SK-N-SH (cell line): Measurements from ENCODE around the gene SPSB3. TPM values are rescaled to one million over a fixed set of nuclear protein-coding genes. Genes with fewer than 3 reads are reported as not detected.

Experiments used
- CTCF ChIA-PET: fragments of 300-600, 350-600 bp; formaldehyde crosslinking; extraction: SDS; loops from one replicate; lab custom pipeline; 2021; lab: Yijun Ruan, JAX
- POLR2A ChIA-PET: fragments of 350-600 bp; sonication (Branson Sonifier 250); formaldehyde crosslinking; extraction: SDS; loops from one replicate; lab custom pipeline; 2020; ENCODE audit warnings: antibody characterized with exemption, inconsistent platforms; lab: Yijun Ruan, JAX
- DNase-seq: peaks from one replicate; pipeline ENCODE4 v3.0.0; 2012
- H2AFZ ChIP-seq: fragments of 200-600 bp; sonication (generic); 2 replicates; pipeline ENCODE4 v1.8.1; 2016; ENCODE audit warnings: antibody characterized with exemption, mild to moderate bottlenecking, low read depth
- H3F3A ChIP-seq: fragments of 200-600 bp; sonication (generic); replicated peaks from 2 replicates; pipeline ENCODE3; 2016; ENCODE audit warnings: antibody characterized with exemption, mild to moderate bottlenecking; ENCODE audit not compliant: insufficient read depth
- H3K27ac ChIP-seq, 2 experiments: fragments of 200-500 bp in 1 of 2; fragments of 200-600 bp in 1 of 2; sonication (Bioruptor generic) in 1 of 2; sonication (generic), shearing (Covaris generic) in 1 of 2; 2 replicates each; pipeline versions ENCODE4 v1.5.1 to v1.6.1; 2014 to 2016; ENCODE audit warnings: low read depth in 2 of 2, inconsistent platforms in 1 of 2, low read length in 1 of 2, mild to moderate bottlenecking in 1 of 2, mixed read lengths in 1 of 2
- H3K27me3 ChIP-seq: fragments of 200-600 bp; sonication (generic), shearing (Covaris generic); 2 replicates; pipeline ENCODE4 v1.6.1; 2016; ENCODE audit warnings: mixed run types; ENCODE audit not compliant: insufficient read depth
- H3K36me3 ChIP-seq, 2 experiments: fragments of 200-500 bp in 1 of 2; fragments of 200-600 bp in 1 of 2; sonication (Bioruptor generic) in 1 of 2; sonication (generic) in 1 of 2; replicated peaks in 1 of 2; 2 replicates each; pipeline versions ENCODE3 to v1.5.1; 2014 to 2016; ENCODE audit warnings: low read length in 1 of 2, mild to moderate bottlenecking in 1 of 2; ENCODE audit not compliant: insufficient read depth in 2 of 2, control insufficient read depth in 1 of 2
- H3K4me1 ChIP-seq, 2 experiments: fragments of 200-500 bp in 1 of 2; fragments of 200-600 bp in 1 of 2; sonication (Bioruptor generic) in 1 of 2; sonication (generic), shearing (Covaris generic) in 1 of 2; 2 replicates each; pipeline versions ENCODE4 v1.5.1 to v1.6.1; 2014 to 2016; ENCODE audit warnings: low read depth in 1 of 2, low read length in 1 of 2, mixed run types in 1 of 2; ENCODE audit not compliant: insufficient read depth in 2 of 2, control insufficient read depth in 1 of 2
- H3K4me2 ChIP-seq: fragments of 200-600 bp; sonication (generic), shearing (Covaris generic); 2 replicates; pipeline ENCODE4 v1.6.1; 2017; ENCODE audit warnings: mixed run types
- H3K4me3 ChIP-seq, 2 experiments: fragments of 200-500 bp in 1 of 2; fragments of 200-600 bp in 1 of 2; sonication (Bioruptor generic) in 1 of 2; sonication (generic), shearing (Covaris generic) in 1 of 2; 2 replicates each; pipeline versions ENCODE4 v1.5.1 to v1.8.1; 2014 to 2016; ENCODE audit warnings: low read depth in 2 of 2, inconsistent platforms in 1 of 2, low read length in 1 of 2, mild to moderate bottlenecking in 1 of 2, mixed read lengths in 1 of 2, moderate library complexity in 1 of 2
- H3K79me2 ChIP-seq: fragments of 200-600 bp; sonication (generic); 2 replicates; pipeline ENCODE4 v1.8.1; 2017; ENCODE audit warnings: mild to moderate bottlenecking; ENCODE audit not compliant: insufficient read depth
- H3K9ac ChIP-seq: fragments of 200-600 bp; sonication (generic); 2 replicates; pipeline ENCODE4 v1.6.1; 2017; ENCODE audit warnings: mixed run types
- H3K9me2 ChIP-seq: fragments of 200-600 bp; sonication (generic); 2 replicates; pipeline ENCODE4 v1.6.1; 2017; ENCODE audit warnings: mixed run types
- H3K9me3 ChIP-seq: fragments of 200-600 bp; sonication (generic); 2 replicates; pipeline ENCODE4 v1.6.1; 2017; ENCODE audit warnings: mixed run types, mild to moderate bottlenecking, moderate library complexity
- H4K20me1 ChIP-seq: fragments of 200-600 bp; sonication (generic); 2 replicates; pipeline ENCODE4 v1.6.1; 2017; ENCODE audit warnings: mild to moderate bottlenecking, mixed run types; ENCODE audit not compliant: insufficient read depth
- CHD2 ChIP-seq: fragments of 150-350 bp; IDR thresholded peaks from 2 replicates; pipeline ENCODE4 v1.6.1; 2018; ENCODE audit warnings: low read length; ENCODE audit not compliant: partially characterized antibody
- FOSL2 ChIP-seq: IDR thresholded peaks from 2 replicates; pipeline ENCODE4 v1.4.0; 2012; ENCODE audit warnings: low read depth, mild to moderate bottlenecking, moderate library complexity, borderline replicate concordance
- FOXJ3 ChIP-seq: sonication (generic); formaldehyde crosslinking; IDR thresholded peaks from 2 replicates; pipeline ENCODE4 v1.5.1; 2020; ENCODE audit warnings: mild to moderate bottlenecking, missing genetic modification reagents
- FOXM1 ChIP-seq: IDR thresholded peaks from 2 replicates; pipeline ENCODE4 v1.4.0; 2012; ENCODE audit warnings: low read depth, mild to moderate bottlenecking
- GABPA ChIP-seq: IDR thresholded peaks from 2 replicates; pipeline ENCODE4 v1.4.0; 2012; ENCODE audit warnings: low read depth, mild to moderate bottlenecking
- JUND ChIP-seq: IDR thresholded peaks from 2 replicates; pipeline ENCODE4 v1.4.0; 2012
- NFIC ChIP-seq: IDR thresholded peaks from 2 replicates; pipeline ENCODE4 v1.4.0; 2012; ENCODE audit warnings: borderline replicate concordance
- NRF1 ChIP-seq: IDR thresholded peaks from 2 replicates; pipeline ENCODE4 v1.6.1; 2012; ENCODE audit warnings: low read depth, mild to moderate bottlenecking, low read length
- RCOR1 ChIP-seq: fragments of 150-350 bp; IDR thresholded peaks from 2 replicates; pipeline ENCODE4 v1.6.1; 2017; ENCODE audit warnings: antibody characterized with exemption, low read length
- SMC3 ChIP-seq: IDR thresholded peaks from 2 replicates; pipeline ENCODE4 v1.6.1; 2012; ENCODE audit warnings: low read depth, low read length, improper control_type of control experiment
- TAF1 ChIP-seq: IDR thresholded peaks from 2 replicates; pipeline ENCODE4 v1.6.1; 2012; ENCODE audit warnings: low read depth, mild to moderate bottlenecking, low read length, moderate library complexity, borderline replicate concordance
- USF2 ChIP-seq: fragments of 150-350 bp; IDR thresholded peaks from 2 replicates; pipeline ENCODE4 v1.6.1; 2017; ENCODE audit warnings: antibody characterized with exemption, low read length, low read depth, borderline replicate concordance
- WGBS: methylation state at CpG from one replicate; pipeline ENCODE4 v1.1.6; 2017; ENCODE audit warnings: low lambda C conversion rate; 5-methylcytosine and 5-hydroxymethylcytosine counted together
- polyA plus RNA-seq, 3 experiments: library from polyadenylated mRNA; depleted of rRNA; stranded (reverse); fragments of >200 nt; gene quantifications; 2 replicates each; pipeline ENCODE4 v1.2.3, GENCODE V29; 2012
- small RNA-seq, 7 experiments: library from RNA; depleted of rRNA; stranded (forward); fragments of <200 nt; gene quantifications; one replicate each; pipeline ENCODE3, GENCODE V24; 2012

The SPSB3 gene
- polyA plus RNA-seq, 1 of the 3 experiments (the other 2 are of a cell fraction): 40.6 TPM

DNA sequence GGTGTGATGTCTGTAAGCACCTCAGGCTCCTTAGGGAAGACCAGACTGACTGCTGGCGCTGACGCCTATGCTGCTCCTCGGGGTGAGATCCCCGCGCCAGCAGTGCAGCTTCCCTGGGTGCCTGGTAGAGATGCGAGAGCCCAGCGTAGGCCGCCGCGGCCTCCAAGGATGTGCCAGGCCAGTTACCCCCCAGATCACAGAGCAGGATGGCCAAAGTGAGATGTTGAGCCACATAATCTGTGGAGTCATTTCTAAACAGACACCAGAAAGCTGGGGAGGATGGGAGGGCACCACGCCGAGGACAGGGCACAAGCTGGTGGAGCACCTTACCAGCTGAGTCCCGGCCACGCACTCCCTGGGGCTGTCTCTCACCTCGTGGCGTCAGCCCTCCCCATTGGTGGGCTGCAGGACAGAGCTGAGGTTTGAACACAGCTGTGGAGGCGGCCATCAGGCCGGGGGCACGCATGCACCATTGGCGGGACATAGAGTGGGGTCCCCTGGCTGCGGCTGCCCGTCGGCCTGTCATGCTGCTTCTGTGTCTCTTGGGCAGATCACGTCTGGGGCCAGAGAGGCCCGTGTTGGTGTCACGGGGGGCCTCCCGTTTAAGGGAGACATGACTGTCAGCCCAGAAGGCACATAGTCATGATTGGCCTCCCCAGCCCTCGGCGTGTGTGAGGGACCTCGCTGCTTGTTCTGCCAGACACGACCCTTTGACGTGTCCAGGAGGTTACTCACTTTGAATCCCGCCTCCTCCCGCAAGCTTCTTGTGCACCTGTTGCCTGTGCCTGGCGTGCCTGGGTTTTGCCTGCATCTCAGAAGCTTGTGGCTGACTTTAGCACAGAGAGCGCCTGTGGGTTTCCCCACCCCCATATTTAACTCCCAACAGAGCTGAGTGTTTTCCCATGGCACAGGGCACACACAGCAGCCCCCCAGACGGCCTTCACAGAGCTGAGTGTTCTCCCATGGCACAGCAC is 54.4 kb downstream of the SPSB3 start:
- Histone ChIP-seq H3K27me3 (no peaks in the 10 kb centered on the region), H3K36me3 (peaks cover 0 to 15% of the 10 kb centered on the region in 2 experiments), H3K4me3 (no peak overlapping the region), H3K79me2 (peaks cover 35% of the 10 kb centered on the region), H3F3A (no peaks in the 10 kb centered on the region), H3K9me3 (no peaks in the 10 kb centered on the region), H3K9ac (no peak overlapping the region), H3K9me2 (no peaks in the 10 kb centered on the region), H4K20me1 (peaks cover 5% of the 10 kb centered on the region), H3K27ac (no peak overlapping the region), H3K4me2 (no peak overlapping the region), H3K4me1 (peaks cover 0 to 6% of the 10 kb centered on the region in 2 experiments; a peak in 3 of 4 replicates), H2AFZ (no peak overlapping the region)
- 97% methylated on average over 11 of the region's 37 CpGs for WGBS
- ChIA-PET CTCF (no interaction called here), POLR2A (interaction anchor here (1.1 kb wide), 1 partner anchor 21 kb away, joined by 3 read pairs; the partner anchor contains the start of gene MAPK8IP3)
- DNase-seq: no peak
- TF ChIP-seq GABPA: no peak
- TF ChIP-seq TAF1: no peak
- no peak for TF ChIP-seq SMC3
- TF ChIP-seq NFIC: no peak
- TF ChIP-seq FOSL2: no peak
- TF ChIP-seq RCOR1: no peak
- TF ChIP-seq JUND: no peak
- no peak for TF ChIP-seq FOXJ3 (CRISPR knock-in tag)
- no peak for TF ChIP-seq FOXM1
- no peak for TF ChIP-seq NRF1
- TF ChIP-seq CHD2: no peak
- TF ChIP-seq USF2: no peak

Small RNAs within 50 kb of the gene (small RNA-seq; reads per million reads assigned to genes)
- 0 to 2.6 (median 1.4) reads per million in 7 experiments for gene MIR3177

Other genes with a start within 250 kb of the SPSB3 start
- gene TMEM204, start 248.9 kb downstream of the SPSB3 start, polyA plus RNA-seq (2012; rRNA removed): 2.1 and 2.3 TPM in 2 replicates
- gene IFT140, start 170.5 kb downstream of the SPSB3 start, polyA plus RNA-seq (2012; rRNA removed): 13.5 and 19.3 TPM in 2 replicates
- 7.6 and 9.5 TPM in 2 replicates for gene CRAMP1, start 170.2 kb downstream of the SPSB3 start, polyA plus RNA-seq (2012; rRNA removed)
- 36.9 and 67.4 TPM in 2 replicates for gene JPT2, start 104.3 kb downstream of the SPSB3 start, polyA plus RNA-seq (2012; rRNA removed)
- gene MAPK8IP3, start 76.4 kb downstream of the SPSB3 start, polyA plus RNA-seq (2012; rRNA removed): 53.6 and 57.3 TPM in 2 replicates
- 77.2 and 80.4 TPM in 2 replicates for gene NME3, start 11.0 kb downstream of the SPSB3 start, polyA plus RNA-seq (2012; rRNA removed)
- gene EME2, start 9.8 kb downstream of the SPSB3 start, polyA plus RNA-seq (2012; rRNA removed): 10.1 and 15.8 TPM in 2 replicates
- gene MRPS34, start 9.4 kb downstream of the SPSB3 start, polyA plus RNA-seq (2012; rRNA removed): 127 and 156 TPM in 2 replicates
- gene NUBP2, start 389 bp upstream of the SPSB3 start, polyA plus RNA-seq (2012; rRNA removed): 73.2 and 75.4 TPM in 2 replicates
- 0.02 and 0.03 TPM in 2 replicates for gene IGFALS, start 11.1 kb upstream of the SPSB3 start, polyA plus RNA-seq (2012; rRNA removed)
- gene HAGH, start 44.3 kb upstream of the SPSB3 start, polyA plus RNA-seq (2012; rRNA removed): 119 and 138 TPM in 2 replicates
- gene FAHD1, start 44.6 kb upstream of the SPSB3 start, polyA plus RNA-seq (2012; rRNA removed): 58.2 and 59.0 TPM in 2 replicates
- gene MEIOB, start 89.6 kb upstream of the SPSB3 start, polyA plus RNA-seq (2012; rRNA removed): 0.05 TPM in 1 of 2 replicates, not detected in the other
- 0.03 TPM in 1 of 2 replicates, not detected in the other for gene HS3ST6, start 135.8 kb upstream of the SPSB3 start, polyA plus RNA-seq (2012; rRNA removed)
- gene MSRB1, start 160.6 kb upstream of the SPSB3 start, polyA plus RNA-seq (2012; rRNA removed): 30.1 and 31.4 TPM in 2 replicates
- gene RPL3L, start 172.1 kb upstream of the SPSB3 start, polyA plus RNA-seq (2012; rRNA removed): not detected in 2 replicates
- 251 and 468 TPM in 2 replicates for gene NDUFB10, start 177.0 kb upstream of the SPSB3 start, polyA plus RNA-seq (2012; rRNA removed)
- gene RPS2, start 182.3 kb upstream of the SPSB3 start, polyA plus RNA-seq (2012; rRNA removed): 4,622 and 6,384 TPM in 2 replicates
- 0.07 TPM in 1 of 2 replicates, not detected in the other for gene RNF151, start 184.3 kb upstream of the SPSB3 start, polyA plus RNA-seq (2012; rRNA removed)
- gene TBL3, start 189.5 kb upstream of the SPSB3 start, polyA plus RNA-seq (2012; rRNA removed): 36.7 and 37.1 TPM in 2 replicates
- gene NOXO1, start 198.9 kb upstream of the SPSB3 start, polyA plus RNA-seq (2012; rRNA removed): 0.19 and 0.21 TPM in 2 replicates
- 13.3 and 20.4 TPM in 2 replicates for gene GFER, start 201.6 kb upstream of the SPSB3 start, polyA plus RNA-seq (2012; rRNA removed)
- 10.7 and 10.8 TPM in 2 replicates for gene SYNGR3, start 207.4 kb upstream of the SPSB3 start, polyA plus RNA-seq (2012; rRNA removed)
- 38.1 and 47.8 TPM in 2 replicates for gene ZNF598, start 227.2 kb upstream of the SPSB3 start, polyA plus RNA-seq (2012; rRNA removed)
- 0.62 and 1.1 TPM in 2 replicates for gene NPW, start 237.2 kb upstream of the SPSB3 start, polyA plus RNA-seq (2012; rRNA removed)
- 45.2 and 53.8 TPM in 2 replicates for gene NHERF2, start 244.3 kb upstream of the SPSB3 start, polyA plus RNA-seq (2012; rRNA removed)